B cell (primary cell): ENCODE data around the gene CTCF. TPM values are rescaled to one million over a fixed set of nuclear protein-coding genes. Genes with fewer than 3 reads are reported as not detected.

Source experiments
- ATAC-seq: fragments of 200-7000 bp; cut with Tn5 transposase; one replicate; pipeline ENCODE4 v1.10.0; 2021; ENCODE audit warnings: low read depth, mild to moderate bottlenecking, moderate number of reproducible peaks, moderate library complexity
- CTCF ChIA-PET: fragments of 350-600 bp; sonication (Branson Sonifier 250); formaldehyde crosslinking; loops from one replicate; lab custom pipeline; 2021; ENCODE audit warnings: antibody characterized with exemption, inconsistent platforms; lab: Charles Lee
- POLR2A ChIA-PET: fragments of 350-600 bp; sonication (Branson Sonifier 250); formaldehyde crosslinking; loops from one replicate; lab custom pipeline; 2021; ENCODE audit warnings: antibody characterized with exemption; lab: Charles Lee
- DNase-seq: peaks from one replicate; pipeline ENCODE4 v3.0.0; 2013
- H2AFZ ChIP-seq: 2 replicates; pipeline ENCODE4 v1.6.1; 2012; ENCODE audit warnings: mild to moderate bottlenecking, low read depth, low read length; ENCODE audit not compliant: insufficient read depth, poor library complexity, severe bottlenecking
- H3K27ac ChIP-seq, 2 donors: 1 replicate in 1 of 2; 2 replicates in 1 of 2; pipeline ENCODE4 v1.5.1; 2012 to 2013; ENCODE audit warnings: low read length in 2 of 2, mild to moderate bottlenecking in 2 of 2, moderate library complexity in 1 of 2
- H3K27me3 ChIP-seq, 4 experiments: fragments of 200-600 bp in 1 of 4; sonication (generic) in 1 of 4; replicated peaks in 1 of 4; 1 replicate in 2 of 4; 2 replicates in 2 of 4; pipeline versions ENCODE4 v1.6.1 to v1.7.0; 2013 to 2016; ENCODE audit warnings: low read length in 3 of 4, mild to moderate bottlenecking in 2 of 4, mixed read lengths in 1 of 4, moderate library complexity in 1 of 4; ENCODE audit not compliant: insufficient read depth in 4 of 4, control insufficient read depth in 3 of 4; ENCODE audit errors: control extremely low read depth in 1 of 4
- H3K36me3 ChIP-seq, 2 experiments: replicated peaks in 1 of 2; 1 replicate in 1 of 2; 2 replicates in 1 of 2; pipeline versions ENCODE4 v1.6.1 to v1.7.1; 2013; ENCODE audit warnings: low read length in 1 of 2; ENCODE audit not compliant: insufficient read depth in 2 of 2, control insufficient read depth in 1 of 2; ENCODE audit errors: control extremely low read depth in 1 of 2, extremely low read depth in 1 of 2
- H3K4me1 ChIP-seq, 2 donors: fragments of 200-600 bp in 1 of 2; sonication (generic) in 1 of 2; 1 replicate in 1 of 2; 2 replicates in 1 of 2; pipeline versions ENCODE4 v1.5.1 to v1.6.1; 2013 to 2017; ENCODE audit warnings: low read length in 2 of 2; ENCODE audit not compliant: control insufficient read depth in 2 of 2, insufficient read depth in 2 of 2
- H3K4me2 ChIP-seq: replicated peaks from 2 replicates; pipeline ENCODE3; 2012; ENCODE audit warnings: mild to moderate bottlenecking, low read depth, low read length; ENCODE audit not compliant: poor library complexity, severe bottlenecking
- H3K4me3 ChIP-seq, 5 experiments: fragments of 200-600 bp in 1 of 5; sonication (generic) in 1 of 5; 1 replicate in 3 of 5; 2 replicates in 2 of 5; pipeline versions ENCODE4 v1.5.1 to v1.7.0; 2011 to 2016; ENCODE audit warnings: low read length in 4 of 5, mild to moderate bottlenecking in 4 of 5, low read depth in 2 of 5, control low read depth in 1 of 5, moderate library complexity in 1 of 5; ENCODE audit not compliant: insufficient read depth in 1 of 5; ENCODE audit errors: control extremely low read depth in 1 of 5, extremely low read depth in 1 of 5
- H3K79me2 ChIP-seq: fragments of 200-600 bp; sonication (generic); one replicate; pipeline ENCODE4 v1.6.0; 2016; ENCODE audit warnings: low read length; ENCODE audit not compliant: control insufficient read depth, insufficient read depth
- H3K9ac ChIP-seq: fragments of 200-600 bp; sonication (generic); 2 replicates; pipeline ENCODE4 v1.6.1; 2017; ENCODE audit warnings: mild to moderate bottlenecking, low read length, moderate library complexity
- H3K9me3 ChIP-seq, 3 donors: one replicate each; pipeline versions ENCODE4 v1.6.1 to v1.7.1; 2013; ENCODE audit warnings: low read length in 2 of 3; ENCODE audit not compliant: control insufficient read depth in 2 of 3, insufficient read depth in 1 of 3; ENCODE audit errors: control extremely low read depth in 1 of 3
- H4K20me1 ChIP-seq: 2 replicates; pipeline ENCODE4 v1.6.0; 2012; ENCODE audit warnings: mild to moderate bottlenecking, low read length; ENCODE audit not compliant: insufficient read depth, control insufficient read depth, poor library complexity, severe bottlenecking
- H3K27ac Mint-ChIP-seq: one replicate; pipeline ENCODE4 v1.8.0; 2021; ENCODE audit warnings: mixed read lengths
- H3K27me3 Mint-ChIP-seq: one replicate; pipeline ENCODE4 v1.8.0; 2021; ENCODE audit warnings: mixed read lengths
- H3K4me1 Mint-ChIP-seq: one replicate; pipeline ENCODE4 v1.8.0; 2021; ENCODE audit warnings: mixed read lengths
- H3K4me3 Mint-ChIP-seq: one replicate; pipeline ENCODE4 v1.8.0; 2021; ENCODE audit warnings: mixed read lengths
- H3K9me3 Mint-ChIP-seq: one replicate; pipeline ENCODE4 v1.8.0; 2022; ENCODE audit warnings: mixed read lengths; ENCODE audit not compliant: insufficient read depth
- EZH2 ChIP-seq: IDR thresholded peaks from 2 replicates; pipeline ENCODE4 v1.6.1; 2012; ENCODE audit warnings: borderline replicate concordance, low read depth, mild to moderate bottlenecking, moderate library complexity, low read length; ENCODE audit not compliant: insufficient read depth, poor library complexity, severe bottlenecking
- WGBS: methylation state at CpG from one replicate; pipeline ENCODE4 v1.1.5; 2013; ENCODE audit warnings: missing lambda C conversion rate; ENCODE audit not compliant: insufficient coverage; 5-methylcytosine and 5-hydroxymethylcytosine counted together
- intact Hi-C: fragments of 100-400 bp; cut with micrococcal nuclease; formaldehyde crosslinking; loops from one replicate; pipeline ENCODE4 v1.10.0; 2022
- polyA plus RNA-seq: library from polyadenylated mRNA; depleted of rRNA; stranded (reverse); fragments of >200 nt; gene quantifications from 2 replicates; pipeline ENCODE4 v1.2.3, GENCODE V29; 2012
- total RNA-seq, 2 donors: library from RNA; stranded (reverse); fragments of 120-200 nt in 1 of 2; gene quantifications; 1 replicate in 1 of 2; 2 replicates in 1 of 2; pipeline versions ENCODE4 v1.2.3 to v1.2.4, GENCODE V29; 2013 to 2022
- TF ChIP-seq, protein P1 (sequence below): fragments of 200-600 bp; IDR thresholded peaks from one replicate; pipeline ENCODE4 v1.8.0; 2022; ENCODE audit warnings: antibody characterized with exemption, mild to moderate bottlenecking

The CTCF gene
- total and polyA plus RNA-seq, 2 donors (not counting 1 experiment from before 2014, with no cell fraction given) = 42.7 to 78.4 TPM

DNA sequence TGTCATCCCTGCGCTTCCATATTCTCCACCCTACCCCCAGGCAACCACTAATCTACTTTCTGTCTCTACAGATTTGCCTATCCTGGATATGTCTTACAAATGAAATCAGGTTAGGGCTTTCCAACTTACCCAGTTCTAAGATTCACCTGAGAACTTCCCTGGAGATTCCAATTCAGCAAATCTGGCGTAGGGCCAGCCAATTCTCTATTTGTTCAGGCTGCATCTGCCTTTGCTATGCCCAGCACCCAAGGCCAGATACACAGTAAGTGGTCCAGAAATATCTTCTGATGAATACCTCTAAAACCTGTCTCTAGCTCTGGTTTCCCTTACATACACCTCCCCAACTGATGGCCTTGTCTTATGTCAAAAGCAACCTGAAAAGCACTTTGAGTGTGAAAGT lies 10.4 kb upstream of the CTCF start:
- CTCF ChIA-PET = interaction anchor here (1.0 to 13.5 kb wide), 4 partner anchors 10 to 93 kb away, joined by 3 to 407 read pairs (median 87); partner anchors contain the start of genes CARMIL2 and CTCF
- DNase-seq (no peak), ATAC-seq (no peak)
- Histone ChIP-seq H3K9ac (peak overlapping the region; percentile 31), H3K4me1 (peaks cover 91 to 98% of the 10 kb centered on the region in 2 donors), H4K20me1 (no peaks in the 10 kb centered on the region), H3K36me3 (peaks cover 0 to 9% of the 10 kb centered on the region in 2 experiments), H3K4me3 (peak overlapping the region in 1 of 5 experiments; percentile 8), H3K4me2 (peak overlapping the region; percentile 65), H2AFZ (no peak overlapping the region), H3K27me3 (no peaks in the 10 kb centered on the region), H3K9me3 (peaks cover 0 to 3% (median 0%) of the 10 kb centered on the region in 3 donors), H3K27ac (peak overlapping the region; percentile 45 to 78), H3K79me2 (peaks cover 61% of the 10 kb centered on the region)
- H3K27me3 Mint-ChIP-seq = no peaks in the 10 kb centered on the region
- H3K4me3 Mint-ChIP-seq = peak overlapping the region; percentile 83
- H3K9me3 Mint-ChIP-seq = no peaks in the 10 kb centered on the region
- 92% methylated on average over 2 of the region's 2 CpGs for WGBS
- TF ChIP-seq EZH2 = no peak
- TF ChIP-seq, protein P1, sequence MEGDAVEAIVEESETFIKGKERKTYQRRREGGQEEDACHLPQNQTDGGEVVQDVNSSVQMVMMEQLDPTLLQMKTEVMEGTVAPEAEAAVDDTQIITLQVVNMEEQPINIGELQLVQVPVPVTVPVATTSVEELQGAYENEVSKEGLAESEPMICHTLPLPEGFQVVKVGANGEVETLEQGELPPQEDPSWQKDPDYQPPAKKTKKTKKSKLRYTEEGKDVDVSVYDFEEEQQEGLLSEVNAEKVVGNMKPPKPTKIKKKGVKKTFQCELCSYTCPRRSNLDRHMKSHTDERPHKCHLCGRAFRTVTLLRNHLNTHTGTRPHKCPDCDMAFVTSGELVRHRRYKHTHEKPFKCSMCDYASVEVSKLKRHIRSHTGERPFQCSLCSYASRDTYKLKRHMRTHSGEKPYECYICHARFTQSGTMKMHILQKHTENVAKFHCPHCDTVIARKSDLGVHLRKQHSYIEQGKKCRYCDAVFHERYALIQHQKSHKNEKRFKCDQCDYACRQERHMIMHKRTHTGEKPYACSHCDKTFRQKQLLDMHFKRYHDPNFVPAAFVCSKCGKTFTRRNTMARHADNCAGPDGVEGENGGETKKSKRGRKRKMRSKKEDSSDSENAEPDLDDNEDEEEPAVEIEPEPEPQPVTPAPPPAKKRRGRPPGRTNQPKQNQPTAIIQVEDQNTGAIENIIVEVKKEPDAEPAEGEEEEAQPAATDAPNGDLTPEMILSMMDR = no peak
- POLR2A ChIA-PET = interaction anchor here (0.6 to 3.7 kb wide), 3 partner anchors 11 to 60 kb away, joined by 3 to 26 read pairs (median 7); partner anchors contain the start of gene CTCF
- intact Hi-C loops = no loop called here
- peaks cover 79% of the 10 kb centered on the region for H3K4me1 Mint-ChIP-seq
- peak overlapping the region; percentile 98 for H3K27ac Mint-ChIP-seq

DNA sequence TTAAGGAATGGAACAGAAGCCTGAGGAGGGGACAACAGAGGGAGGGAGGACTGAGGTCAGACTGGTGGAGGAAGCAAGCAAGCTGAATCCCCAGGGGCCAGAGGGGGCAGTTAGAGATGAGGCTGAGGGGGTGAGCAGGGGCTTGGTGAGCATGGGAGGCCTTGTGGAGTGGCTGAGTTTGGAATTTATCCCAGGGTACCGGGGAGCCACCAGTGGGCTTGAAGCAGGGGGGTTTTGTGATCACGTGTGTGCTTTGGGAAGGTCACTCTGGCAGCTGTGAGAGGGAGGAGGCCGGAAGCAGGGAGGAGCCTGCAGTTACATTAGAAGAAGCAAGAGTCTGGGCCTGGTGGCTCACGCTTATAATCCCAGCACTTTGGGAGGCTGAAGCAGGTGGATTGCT lies 9.8 kb upstream of the CTCF start:
- POLR2A ChIA-PET = interaction anchor here (0.7 to 3.7 kb wide), 5 partner anchors 11 to 115 kb away, joined by 4 to 26 read pairs (median 6); partner anchors contain the start of genes CTCF and RIPOR1
- H2AFZ ChIP-seq = peak overlapping the region; percentile 30
- WGBS = 19% methylated on average over 4 of the region's 4 CpGs

More for the DNA sequence above, 9.8 kb upstream of the CTCF start:
- Mint-ChIP-seq H3K4me1 (peaks cover 77% of the 10 kb centered on the region), H3K27ac (peak overlapping the region; percentile 98), H3K9me3 (no peaks in the 10 kb centered on the region), H3K4me3 (peak overlapping the region; percentile 83), H3K27me3 (no peaks in the 10 kb centered on the region)
- peak overlapping the region; percentile 45 to 78 for H3K27ac ChIP-seq
- H3K79me2 ChIP-seq = peaks cover 66% of the 10 kb centered on the region
- ATAC-seq (no peak), DNase-seq (peak; percentile 26)
- H3K4me1 ChIP-seq = peaks cover 89 to 96% of the 10 kb centered on the region in 2 donors
- intact Hi-C loops = no loop called here
- TF ChIP-seq, protein P1 = no peak
- TF ChIP-seq EZH2 = no peak
- H3K4me2 ChIP-seq = peak overlapping the region; percentile 65
- peaks cover 0 to 9% of the 10 kb centered on the region in 2 experiments for H3K36me3 ChIP-seq
- H3K4me3 ChIP-seq = peak overlapping the region in 1 of 5 experiments; percentile 27
- H3K9me3 ChIP-seq = no peaks in the 10 kb centered on the region
- no peaks in the 10 kb centered on the region for H4K20me1 ChIP-seq
- no peaks in the 10 kb centered on the region for H3K27me3 ChIP-seq
- peak overlapping the region; percentile 31 for H3K9ac ChIP-seq
- CTCF ChIA-PET = interaction anchor here (0.8 to 13.5 kb wide), 4 partner anchors 10 to 93 kb away, joined by 3 to 407 read pairs (median 87); partner anchors contain the start of genes CARMIL2 and CTCF
